Upper lobe of left lung (tissue), 6 donors: ENCODE results near the gene FAM181A. TPM values are rescaled to one million over a fixed set of nuclear protein-coding genes. Genes with fewer than 3 reads are reported as not detected.

Experiments
- ATAC-seq, 2 donors: fragments of 200-7000 bp; cut with Tn5 transposase; one replicate each; pipeline ENCODE4 v1.9.1; 2022; ENCODE audit warnings: mild to moderate bottlenecking in 2 of 2, moderate library complexity in 2 of 2; ENCODE audit not compliant: low FRiP score in 2 of 2
- DNase-seq, 2 donors: peaks; one replicate each; pipeline ENCODE4 v3.0.0-alpha.2; 2019 to 2020
- H3K27ac ChIP-seq, 4 donors: fragments of 200-600 bp; sonication (generic); one replicate each; pipeline ENCODE4 v1.5.1; 2016 to 2019
- H3K27me3 ChIP-seq, 4 donors: fragments of 200-600 bp; sonication (generic); one replicate each; pipeline ENCODE4 v1.5.1; 2017 to 2019
- H3K36me3 ChIP-seq, 4 donors: fragments of 200-600 bp; sonication (generic); one replicate each; pipeline ENCODE4 v1.5.1; 2016 to 2019
- H3K4me1 ChIP-seq, 4 donors: fragments of 200-600 bp; sonication (generic); one replicate each; pipeline ENCODE4 v1.5.1; 2018 to 2019
- H3K4me3 ChIP-seq, 4 donors: fragments of 200-600 bp; sonication (generic); one replicate each; pipeline ENCODE4 v1.5.1; 2017 to 2019; ENCODE audit warnings: mild to moderate bottlenecking in 2 of 4, moderate library complexity in 1 of 4
- H3K9me3 ChIP-seq, 4 donors: fragments of 200-600 bp; sonication (generic); one replicate each; pipeline ENCODE4 v1.5.1; 2018 to 2019
- CTCF ChIP-seq, 6 experiments: fragments of 450-650 bp in 4 of 6; fragments of 200-600 bp in 2 of 6; sonication (generic) in 2 of 6; IDR thresholded peaks; one replicate each; pipeline ENCODE4 v1.5.1; 2016 to 2019; ENCODE audit warnings: antibody characterized with exemption in 6 of 6
- EP300 ChIP-seq, 4 donors: sonication (generic); formaldehyde crosslinking; IDR thresholded peaks; one replicate each; pipeline ENCODE4 v1.5.1; 2017; ENCODE audit warnings: antibody characterized with exemption in 4 of 4, control low read depth in 2 of 4
- POLR2A ChIP-seq, 4 donors: fragments of 450-650 bp; IDR thresholded peaks; one replicate each; pipeline ENCODE4 v1.5.1; 2016 to 2017; ENCODE audit warnings: antibody characterized with exemption in 4 of 4, mild to moderate bottlenecking in 2 of 4
- POLR2AphosphoS5 ChIP-seq, 2 donors: sonication (generic); formaldehyde crosslinking; IDR thresholded peaks; one replicate each; pipeline ENCODE4 v1.5.1; 2017; ENCODE audit warnings: antibody characterized with exemption in 2 of 2
- WGBS, 2 donors: methylation state at CpG; one replicate each; pipeline ENCODE4 v1.1.5; 2017 to 2018; 5-methylcytosine and 5-hydroxymethylcytosine counted together
- total RNA-seq, 6 donors: library from RNA; depleted of rRNA in 4 of 6; stranded (reverse); fragments of >200 nt in 4 of 6; gene quantifications; one replicate each; pipeline versions ENCODE4 v1.1.0 to v1.2.1, GENCODE V29; 2016 to 2021
- donor health status: DM: no; HTN: no; CAD: no; lungs with moderate emphysema.
- donor health status: DM: no; HTN: yes; CAD: no; lungs with severe emphysema.

The FAM181A gene
- total RNA-seq, 6 donors from 2014 or later, result 1.6 to 13.4 (median 1.9) TPM; not detected in 2

GRCh38 chr14:93955850-93956481, 28.8 kb downstream of the FAM181A start:
- H3K27ac ChIP-seq, result peak overlapping the region in 3 of 4 donors; percentile 42 to 76 (median 52)
- no peak for DNase-seq
- TF ChIP-seq EP300 (IDR thresholded peaks at IDR 0.05) (no peak), POLR2A (IDR thresholded peaks at IDR 0.05) (no peak), POLR2AphosphoS5 (IDR thresholded peaks at IDR 0.05) (no peak), CTCF (IDR thresholded peaks at IDR 0.05) (no peak)
- H3K4me3 ChIP-seq, result peak overlapping the region in 3 of 4 donors; percentile 12 to 27 (median 19)
- ATAC-seq, result no peak
- 40 to 52% methylated on average over 8 of the region's 8 CpGs for WGBS, 2 donors
- no peaks in the 10 kb centered on the region for H3K27me3 ChIP-seq
- H3K36me3 ChIP-seq, result no peaks in the 10 kb centered on the region
- no peaks in the 10 kb centered on the region for H3K9me3 ChIP-seq
- H3K4me1 ChIP-seq, result peaks cover 5 to 36% (median 32%) of the 10 kb centered on the region in 4 donors

- H3K4me1 ChIP-seq, result peaks cover 5 to 36% (median 32%) of the 10 kb centered on the region in 4 donors
Measured at GRCh38 chr14:93956514-93957332, 29.6 kb downstream of the FAM181A start.

GRCh38 chr14:93957333-93957710, 30.2 kb downstream of the FAM181A start:
- Histone ChIP-seq H3K27ac (no peak overlapping the region), H3K27me3 (no peaks in the 10 kb centered on the region), H3K9me3 (no peaks in the 10 kb centered on the region), H3K36me3 (no peaks in the 10 kb centered on the region), H3K4me3 (no peak overlapping the region), H3K4me1 (peaks cover 5 to 36% (median 32%) of the 10 kb centered on the region in 4 donors)
- 90 to 92% methylated on average over 4 to 7 of the region's 7 CpGs for WGBS, 2 donors
- no peak for TF ChIP-seq POLR2AphosphoS5 (IDR thresholded peaks at IDR 0.05)
- no peak for TF ChIP-seq CTCF (IDR thresholded peaks at IDR 0.05)
- no peak for TF ChIP-seq POLR2A (IDR thresholded peaks at IDR 0.05)
- TF ChIP-seq EP300 (IDR thresholded peaks at IDR 0.05), result no peak
- DNase-seq (no peak), ATAC-seq (no peak)

More at GRCh38 chr14:93956514-93957332, 29.6 kb downstream of the FAM181A start:
- ATAC-seq, result no peak
- H3K9me3 ChIP-seq, result no peaks in the 10 kb centered on the region
- WGBS, 2 donors, result 53 to 67% methylated on average over 11 to 14 of the region's 14 CpGs
- no peaks in the 10 kb centered on the region for H3K36me3 ChIP-seq
- TF ChIP-seq POLR2A (IDR thresholded peaks at IDR 0.05), result no peak
- no peak for TF ChIP-seq CTCF (IDR thresholded peaks at IDR 0.05)
- TF ChIP-seq EP300 (IDR thresholded peaks at IDR 0.05), result no peak
- TF ChIP-seq POLR2AphosphoS5 (IDR thresholded peaks at IDR 0.05), result no peak
- no peak for DNase-seq
- H3K27me3 ChIP-seq, result no peaks in the 10 kb centered on the region
- no peak overlapping the region for H3K4me3 ChIP-seq
- no peak overlapping the region for H3K27ac ChIP-seq

GRCh38 chr14:93957751-93958566, 30.8 kb downstream of the FAM181A start:
- Histone ChIP-seq H3K27me3 (no peaks in the 10 kb centered on the region), H3K4me1 (peaks cover 5 to 36% (median 35%) of the 10 kb centered on the region in 4 donors), H3K4me3 (no peak overlapping the region), H3K27ac (no peak overlapping the region), H3K9me3 (no peaks in the 10 kb centered on the region), H3K36me3 (no peaks in the 10 kb centered on the region)
- ATAC-seq (no peak), DNase-seq (no peak)
- WGBS, 2 donors, result 91 to 94% methylated on average over 14 to 16 of the region's 16 CpGs
- TF ChIP-seq POLR2A (IDR thresholded peaks at IDR 0.05) (no peak), CTCF (IDR thresholded peaks at IDR 0.05) (no peak), EP300 (IDR thresholded peaks at IDR 0.05) (no peak), POLR2AphosphoS5 (IDR thresholded peaks at IDR 0.05) (no peak)
